PC-3 (cell line): ENCODE data around the gene NNT. TPM values are rescaled to one million over a fixed set of nuclear protein-coding genes. Genes with fewer than 3 reads are reported as not detected.
A peak's percentile ranks its signal among the peaks of the same experiment; 100 is the strongest.

Experiments used
- ATAC-seq: fragments of 200-7000 bp; cut with Tn5 transposase; 2 replicates; pipeline ENCODE4 v1.9.1; 2020; ENCODE audit warnings: mild to moderate bottlenecking, moderate library complexity
- BruUV-seq: library from RNA; stranded (reverse); fragments of 400-500 nt; replicated peaks from 2 replicates; lab custom pipeline; 2021; lab: Mats Ljungman, UMichigan
- CTCF ChIA-PET: fragments of 300-600 bp; sonication (Branson Sonifier 250); formaldehyde crosslinking; loops from one replicate; lab custom pipeline; 2022; ENCODE audit warnings: antibody characterized with exemption; lab: Charles Lee
- POLR2A ChIA-PET: fragments of 300-600 bp; sonication (Branson Sonifier 250); formaldehyde crosslinking; loops from one replicate; lab custom pipeline; 2022; ENCODE audit warnings: antibody characterized with exemption; ENCODE audit not compliant: unreplicated experiment; lab: Charles Lee
- DNase-seq: peaks from one replicate; pipeline ENCODE4 v3.0.0-alpha.2; 2015
- H2AFZ ChIP-seq: fragments of 300-600 bp; sonication (generic); 2 replicates; pipeline ENCODE4 v1.6.0; 2016; ENCODE audit warnings: antibody characterized with exemption, low read length
- H3F3A ChIP-seq: fragments of 300-600 bp; sonication (generic); one replicate; pipeline ENCODE4 v1.6.0; 2017; ENCODE audit warnings: antibody characterized with exemption, low read length, control low read depth, mild to moderate bottlenecking; ENCODE audit not compliant: unreplicated experiment
- H3K27ac ChIP-seq: fragments of 300-600 bp; sonication (generic); 2 replicates; pipeline ENCODE4 v1.5.1; 2016; ENCODE audit warnings: mild to moderate bottlenecking, low read length
- H3K27me3 ChIP-seq: fragments of 300-600 bp; sonication (generic); 2 replicates; pipeline ENCODE4 v1.6.1; 2016; ENCODE audit warnings: low read length, mixed read lengths
- H3K36me3 ChIP-seq: fragments of 300-600 bp; sonication (generic); 2 replicates; pipeline ENCODE4 v1.6.1; 2016; ENCODE audit warnings: low read depth, mixed run types, low read length, mixed read lengths
- H3K4me1 ChIP-seq: fragments of 300-600 bp; sonication (generic); 2 replicates; pipeline ENCODE4 v1.5.1; 2016; ENCODE audit warnings: low read length; ENCODE audit not compliant: insufficient read depth
- H3K4me2 ChIP-seq: fragments of 300-600 bp; sonication (generic); 2 replicates; pipeline ENCODE4 v1.6.0; 2016; ENCODE audit warnings: low read length
- H3K4me3 ChIP-seq: fragments of 300-600 bp; sonication (generic); 2 replicates; pipeline ENCODE4 v1.5.1; 2016; ENCODE audit warnings: mild to moderate bottlenecking, low read length, mixed read lengths
- H3K79me2 ChIP-seq: fragments of 300-600 bp; sonication (generic); 2 replicates; pipeline ENCODE4 v1.6.1; 2017; ENCODE audit warnings: low read length, mixed read lengths
- H3K9ac ChIP-seq: fragments of 300-600 bp; sonication (generic); 2 replicates; pipeline ENCODE4 v1.6.0; 2016; ENCODE audit warnings: mild to moderate bottlenecking, low read length
- H3K9me2 ChIP-seq: fragments of 300-600 bp; sonication (generic); replicated peaks from 2 replicates; pipeline ENCODE4 v1.6.1; 2016; ENCODE audit warnings: mixed run types, low read length, mixed read lengths
- H3K9me3 ChIP-seq: fragments of 300-600 bp; sonication (generic); 2 replicates; pipeline ENCODE4 v1.6.1; 2016; ENCODE audit warnings: low read length, mixed read lengths
- H4K20me1 ChIP-seq: fragments of 300-600 bp; sonication (generic); 2 replicates; pipeline ENCODE4 v1.6.1; 2016; ENCODE audit warnings: low read length, mixed read lengths
- EZH2 ChIP-seq: fragments of 300-600 bp; sonication (generic); IDR thresholded peaks from one replicate; pipeline ENCODE4 v1.6.1; 2017; ENCODE audit warnings: antibody characterized with exemption, mild to moderate bottlenecking, low read length; ENCODE audit not compliant: unreplicated experiment
- EZH2phosphoT487 ChIP-seq: fragments of 300-600 bp; sonication (generic); IDR thresholded peaks from 2 replicates; pipeline ENCODE4 v1.6.1; 2018; ENCODE audit warnings: mild to moderate bottlenecking, antibody characterized with exemption, low read length, borderline replicate concordance
- intact Hi-C: fragments of 100-400 bp; cut with micrococcal nuclease; formaldehyde crosslinking; loops from 2 replicates; pipeline ENCODE4 v1.9.0; 2023
- total RNA-seq: library from RNA; depleted of rRNA; stranded (reverse); fragments of >200 nt; gene quantifications from 2 replicates; pipeline ENCODE4 v1.2.3, GENCODE V29; 2014
- TF ChIP-seq, protein P1 (sequence below): fragments of 300-600 bp; sonication (generic); conservative IDR thresholded peaks from 2 replicates; pipeline ENCODE4 v1.5.1; 2017; ENCODE audit warnings: antibody characterized with exemption, low read depth, mild to moderate bottlenecking, low read length

The NNT gene
- total RNA-seq, 1 experiment from 2014 or later: 15.6 TPM

DNA sequence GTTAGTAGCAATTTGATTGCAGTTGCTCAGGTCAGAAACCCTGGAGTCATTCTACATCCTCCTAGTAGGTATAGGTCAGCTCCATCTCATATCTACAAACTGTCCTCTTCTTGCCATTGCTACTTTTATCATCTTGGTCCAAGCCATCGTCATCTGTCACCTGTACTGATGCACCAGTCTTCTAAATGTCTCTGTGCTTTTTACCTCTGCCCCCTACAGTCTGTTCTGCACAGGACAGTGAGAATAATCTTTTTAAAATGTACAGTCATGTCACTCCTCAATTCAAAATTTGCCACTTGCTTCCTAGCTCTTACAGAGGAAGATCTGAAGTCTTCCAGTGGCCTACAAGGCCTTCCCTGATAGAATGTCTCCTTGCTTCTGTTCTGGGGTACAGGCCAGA lies 6.8 kb downstream of the NNT start:
- intact Hi-C loops: no loop called here
- Histone ChIP-seq H3K4me3 (no peak overlapping the region), H3K9ac (no peak overlapping the region), H4K20me1 (no peaks in the 10 kb centered on the region), H3K4me2 (no peak overlapping the region), H3K9me3 (no peaks in the 10 kb centered on the region), H3K27ac (no peak overlapping the region), H3K4me1 (no peaks in the 10 kb centered on the region), H3K79me2 (no peaks in the 10 kb centered on the region), H3K27me3 (no peaks in the 10 kb centered on the region), H3K9me2 (no peaks in the 10 kb centered on the region), H3F3A (no peaks in the 10 kb centered on the region), H2AFZ (no peak overlapping the region), H3K36me3 (peaks cover 4% of the 10 kb centered on the region; the same call in 1 of the 2 replicates)
- ChIA-PET CTCF (no interaction called here), POLR2A (no interaction called here)
- DNase-seq: peak; percentile 30
- BruUV-seq: no TSS peak
- no peak for TF ChIP-seq EZH2phosphoT487
- TF ChIP-seq, protein P1, sequence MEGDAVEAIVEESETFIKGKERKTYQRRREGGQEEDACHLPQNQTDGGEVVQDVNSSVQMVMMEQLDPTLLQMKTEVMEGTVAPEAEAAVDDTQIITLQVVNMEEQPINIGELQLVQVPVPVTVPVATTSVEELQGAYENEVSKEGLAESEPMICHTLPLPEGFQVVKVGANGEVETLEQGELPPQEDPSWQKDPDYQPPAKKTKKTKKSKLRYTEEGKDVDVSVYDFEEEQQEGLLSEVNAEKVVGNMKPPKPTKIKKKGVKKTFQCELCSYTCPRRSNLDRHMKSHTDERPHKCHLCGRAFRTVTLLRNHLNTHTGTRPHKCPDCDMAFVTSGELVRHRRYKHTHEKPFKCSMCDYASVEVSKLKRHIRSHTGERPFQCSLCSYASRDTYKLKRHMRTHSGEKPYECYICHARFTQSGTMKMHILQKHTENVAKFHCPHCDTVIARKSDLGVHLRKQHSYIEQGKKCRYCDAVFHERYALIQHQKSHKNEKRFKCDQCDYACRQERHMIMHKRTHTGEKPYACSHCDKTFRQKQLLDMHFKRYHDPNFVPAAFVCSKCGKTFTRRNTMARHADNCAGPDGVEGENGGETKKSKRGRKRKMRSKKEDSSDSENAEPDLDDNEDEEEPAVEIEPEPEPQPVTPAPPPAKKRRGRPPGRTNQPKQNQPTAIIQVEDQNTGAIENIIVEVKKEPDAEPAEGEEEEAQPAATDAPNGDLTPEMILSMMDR: peak; percentile 62
- peak; percentile 49 for ATAC-seq

DNA sequence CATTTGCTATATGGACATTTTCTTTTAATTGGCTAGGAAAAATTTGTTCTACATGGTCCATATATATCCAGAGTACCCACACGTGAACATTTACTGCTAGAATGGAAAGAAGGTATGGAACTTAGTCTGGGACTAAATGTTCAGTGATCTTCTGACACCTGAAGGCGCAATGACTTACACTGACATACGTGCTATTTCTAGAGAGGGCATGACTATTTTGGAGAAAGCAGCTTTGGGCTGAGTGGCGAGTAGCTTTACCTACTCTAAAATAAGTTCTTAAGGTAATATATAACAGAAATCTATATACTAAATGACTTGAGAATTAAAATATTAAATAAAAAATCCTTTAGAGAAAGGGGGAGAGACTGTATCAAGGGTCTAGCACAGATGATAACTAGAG lies 10.4 kb downstream of the NNT start:
- Histone ChIP-seq H3K36me3 (peaks cover 9% of the 10 kb centered on the region; the same call in 1 of the 2 replicates), H2AFZ (no peak overlapping the region), H3K9me2 (no peaks in the 10 kb centered on the region), H3K4me1 (no peaks in the 10 kb centered on the region), H3K4me3 (no peak overlapping the region), H3F3A (no peaks in the 10 kb centered on the region), H4K20me1 (no peaks in the 10 kb centered on the region), H3K4me2 (no peak overlapping the region), H3K9me3 (no peaks in the 10 kb centered on the region), H3K79me2 (no peaks in the 10 kb centered on the region), H3K27ac (no peak overlapping the region), H3K9ac (no peak overlapping the region), H3K27me3 (no peaks in the 10 kb centered on the region)
- DNase-seq (no peak), ATAC-seq (no peak)
- ChIA-PET CTCF (no interaction called here), POLR2A (interaction anchor here (0.6 kb wide), 1 partner anchor 58 kb away, joined by 3 read pairs; no protein-coding TSS in a partner anchor)
- no TSS peak for BruUV-seq
- intact Hi-C loops: no loop called here
- no peak for TF ChIP-seq EZH2
- TF ChIP-seq, protein P1: no peak
- no peak for TF ChIP-seq EZH2phosphoT487

DNA sequence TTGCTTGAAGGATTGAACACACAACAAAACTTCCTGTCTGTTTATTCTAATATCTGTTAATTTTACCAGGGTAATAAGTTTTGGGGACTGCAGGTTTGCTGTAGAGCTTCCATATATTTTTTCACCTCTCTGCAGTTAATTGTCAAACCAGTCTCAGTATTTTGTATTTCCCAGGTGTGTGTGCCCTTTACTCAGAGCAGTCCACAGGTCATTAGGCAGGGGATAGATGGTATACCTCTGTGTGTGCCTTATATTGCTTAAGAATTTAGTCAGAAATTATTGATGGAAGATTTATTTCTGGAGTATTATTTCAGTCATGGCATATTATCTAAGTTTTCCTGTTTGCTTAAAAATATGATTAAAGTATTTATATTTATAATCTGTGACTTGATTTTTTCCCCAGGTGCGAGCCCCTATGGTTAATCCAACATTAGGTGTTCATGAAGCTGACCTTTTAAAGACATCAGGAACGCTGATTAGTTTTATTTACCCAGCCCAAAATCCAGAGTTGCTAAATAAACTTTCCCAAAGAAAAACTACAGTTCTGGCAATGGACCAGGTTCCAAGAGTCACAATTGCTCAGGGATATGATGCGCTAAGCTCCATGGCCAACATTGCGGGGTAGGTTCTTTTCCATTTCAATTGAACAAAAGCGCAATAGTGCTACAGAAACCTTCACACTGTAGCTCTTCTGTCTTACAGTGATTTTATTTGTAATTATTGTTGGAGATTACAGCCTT lies 12.6 kb downstream of the NNT start:
- H3K4me1 ChIP-seq: no peaks in the 10 kb centered on the region
- no peaks in the 10 kb centered on the region for H3K27me3 ChIP-seq
- no peaks in the 10 kb centered on the region for H3F3A ChIP-seq
- H3K9me2 ChIP-seq: no peaks in the 10 kb centered on the region
- no peaks in the 10 kb centered on the region for H4K20me1 ChIP-seq
- no peak overlapping the region for H3K27ac ChIP-seq
- H3K36me3 ChIP-seq: peaks cover 9% of the 10 kb centered on the region; the same call in 1 of the 2 replicates
- no peaks in the 10 kb centered on the region for H3K79me2 ChIP-seq
- intact Hi-C loops: no loop called here
- BruUV-seq: no TSS peak
- no peak for TF ChIP-seq EZH2phosphoT487
- no peak for TF ChIP-seq EZH2
- TF ChIP-seq, protein P1: no peak
- POLR2A ChIA-PET: interaction anchor here (0.6 kb wide), 1 partner anchor 243 kb away, joined by 3 read pairs; no protein-coding TSS in a partner anchor
- no peak overlapping the region for H3K4me2 ChIP-seq
- no peak overlapping the region for H3K4me3 ChIP-seq
- CTCF ChIA-PET: no interaction called here
- H3K9ac ChIP-seq: no peak overlapping the region
- DNase-seq (no peak), ATAC-seq (no peak)
- no peaks in the 10 kb centered on the region for H3K9me3 ChIP-seq
- no peak overlapping the region for H2AFZ ChIP-seq
